Left cardiac atrium (tissue), 4 donors: ENCODE measurements around the gene OSBPL3. TPM values are rescaled to one million over a fixed set of nuclear protein-coding genes. Genes with fewer than 3 reads are reported as not detected.

ENCODE experiments used
- ATAC-seq, 2 donors: fragments of 200-7000 bp; cut with Tn5 transposase; one replicate each; pipeline ENCODE4 v1.9.1; 2020; ENCODE audit warnings: mild to moderate bottlenecking in 2 of 2, moderate library complexity in 2 of 2
- DNase-seq: peaks from one replicate; pipeline ENCODE4 v3.0.0-alpha.2; 2020
- intact Hi-C, 2 donors: fragments of 100-400 bp; cut with DNase I; formaldehyde crosslinking; loops; one replicate each; pipeline versions ENCODE4 v1.14.1 to v1.15.1; 2022 to 2023
- total RNA-seq, 2 donors: library from RNA; stranded (reverse); fragmentation: NEBNext Ultra II Directional; extraction: Animal tissue kit (Norgen Biotek cat#: 25700); gene quantifications; one replicate each; pipeline ENCODE4 v1.2.1, GENCODE V29; 2021
- donor health status: DM: no; HTN: yes; CAD: no.
- donor health status: DM: no; HTN: yes; CAD: no; lungs with severe emphysema.
- donor health status: DM: yes; HTN: yes; CAD: no.
- donor health status: Dilated cardiomyopathy.

Gene OSBPL3
- total RNA-seq, 2 donors from 2014 or later, result 8.8 to 10.0 TPM

- no peak for ATAC-seq
- intact Hi-C loops, result no loop called here
- no peak for DNase-seq
Measured at GRCh38 chr7:24883622-24884013, 96.4 kb downstream of the OSBPL3 start.

- peak in 1 of 2 donors; percentile 88 for ATAC-seq
- peak; percentile 50 for DNase-seq
- intact Hi-C loops, result no loop called here
Measured at GRCh38 chr7:24882989-24883621, 96.9 kb downstream of the OSBPL3 start.

GRCh38 chr7:24881623-24882022 is 98.4 kb downstream of the OSBPL3 start:
- DNase-seq, result no peak
- intact Hi-C loops, result no loop called here
- ATAC-seq, result no peak

GRCh38 chr7:24880886-24881285 is 99.1 kb downstream of the OSBPL3 start:
- intact Hi-C loops, result no loop called here
- DNase-seq (no peak), ATAC-seq (no peak)

- intact Hi-C loops, result no loop called here
- DNase-seq (no peak), ATAC-seq (no peak)
Measured at GRCh38 chr7:24879291-24879690, 100.7 kb downstream of the OSBPL3 start.

GRCh38 chr7:24877790-24878311 is 102.1 kb downstream of the OSBPL3 start:
- DNase-seq (no peak), ATAC-seq (peak in 1 of 2 donors; percentile 73)
- intact Hi-C loops, result no loop called here

GRCh38 chr7:24874791-24875190 is 105.2 kb downstream of the OSBPL3 start:
- intact Hi-C loops, result no loop called here
- DNase-seq, result no peak
- no peak for ATAC-seq

- intact Hi-C loops, result no loop called here
- no peak for DNase-seq
Measured at GRCh38 chr7:24873944-24874343, 106.0 kb downstream of the OSBPL3 start.

GRCh38 chr7:24871770-24872169 is 108.2 kb downstream of the OSBPL3 start:
- ATAC-seq, result no peak
- intact Hi-C loops, result no loop called here

More at GRCh38 chr7:24873944-24874343, 106.0 kb downstream of the OSBPL3 start:
- ATAC-seq, result no peak

GRCh38 chr7:24870766-24871165 is 109.2 kb downstream of the OSBPL3 start:
- ATAC-seq, result no peak
- no peak for DNase-seq
- intact Hi-C loops, result no loop called here

More at GRCh38 chr7:24871770-24872169, 108.2 kb downstream of the OSBPL3 start:
- DNase-seq, result no peak

GRCh38 chr7:24869572-24869971 is 110.4 kb downstream of the OSBPL3 start:
- intact Hi-C loops, result no loop called here
- no peak for ATAC-seq

GRCh38 chr7:24868741-24869140 is 111.2 kb downstream of the OSBPL3 start:
- intact Hi-C loops, result no loop called here
- ATAC-seq, result no peak
- DNase-seq, result no peak

More at GRCh38 chr7:24869572-24869971, 110.4 kb downstream of the OSBPL3 start:
- no peak for DNase-seq

GRCh38 chr7:24866004-24866615 is 113.9 kb downstream of the OSBPL3 start:
- ATAC-seq (no peak), DNase-seq (no peak)
- intact Hi-C loops, result no loop called here

- intact Hi-C loops, result no loop called here
- DNase-seq (no peak), ATAC-seq (no peak)
Measured at GRCh38 chr7:24864214-24864817, 115.7 kb downstream of the OSBPL3 start.

- DNase-seq (no peak), ATAC-seq (no peak)
- intact Hi-C loops, result no loop called here
Measured at GRCh38 chr7:24863626-24864025, 116.4 kb downstream of the OSBPL3 start.

- intact Hi-C loops, result no loop called here
- no peak for ATAC-seq
- DNase-seq, result no peak
Measured at GRCh38 chr7:24862461-24862860, 117.5 kb downstream of the OSBPL3 start.

GRCh38 chr7:24861336-24861735 is 118.6 kb downstream of the OSBPL3 start:
- no peak for DNase-seq
- ATAC-seq, result no peak
- intact Hi-C loops, result no loop called here

- ATAC-seq (no peak), DNase-seq (no peak)
- intact Hi-C loops, result no loop called here
Measured at GRCh38 chr7:24860611-24861010, 119.4 kb downstream of the OSBPL3 start.

- ATAC-seq (no peak), DNase-seq (no peak)
- intact Hi-C loops, result no loop called here
Measured at GRCh38 chr7:24858108-24858977, 121.6 kb downstream of the OSBPL3 start.

GRCh38 chr7:24857623-24858022 is 122.4 kb downstream of the OSBPL3 start:
- no peak for DNase-seq
- intact Hi-C loops, result no loop called here
- ATAC-seq, result no peak
